ENCODE results near the gene FANCE. TPM values are rescaled to one million over a fixed set of nuclear protein-coding genes. Genes with fewer than 3 reads are reported as not detected.

The FANCE gene
- total RNA-seq, 1 donor from 2014 or later: 15.4 TPM

- intact Hi-C loops (cut with micrococcal nuclease): no loop called here
These were observed 31.4 kb downstream of the FANCE start for GRCh38 chr6:35483490-35483889.

- intact Hi-C loops (cut with micrococcal nuclease): no loop called here
These were observed 31.9 kb downstream of the FANCE start for GRCh38 chr6:35483893-35484645.

- intact Hi-C loops (cut with micrococcal nuclease): no loop called here
These were observed 32.8 kb downstream of the FANCE start for GRCh38 chr6:35484921-35485392.

GRCh38 chr6:35485402-35485877, 33.3 kb downstream of the FANCE start:
- intact Hi-C loops (cut with micrococcal nuclease): no loop called here

GRCh38 chr6:35486005-35486925, 34.1 kb downstream of the FANCE start:
- intact Hi-C loops (cut with micrococcal nuclease): no loop called here

- intact Hi-C loops (cut with micrococcal nuclease): no loop called here
These were observed 35.7 kb downstream of the FANCE start for GRCh38 chr6:35487658-35488516.

GRCh38 chr6:35488517-35488862, 36.4 kb downstream of the FANCE start:
- intact Hi-C loops (cut with micrococcal nuclease): no loop called here

GRCh38 chr6:35489066-35489465, 36.9 kb downstream of the FANCE start:
- intact Hi-C loops (cut with micrococcal nuclease): no loop called here

GRCh38 chr6:35489995-35490791, 38.1 kb downstream of the FANCE start:
- intact Hi-C loops (cut with micrococcal nuclease): no loop called here

GRCh38 chr6:35490821-35491557, 38.9 kb downstream of the FANCE start:
- intact Hi-C loops (cut with micrococcal nuclease): no loop called here

GRCh38 chr6:35491558-35492257, 39.6 kb downstream of the FANCE start:
- intact Hi-C loops (cut with micrococcal nuclease): no loop called here

GRCh38 chr6:35492258-35492973, 40.3 kb downstream of the FANCE start:
- intact Hi-C loops (cut with micrococcal nuclease): no loop called here

- intact Hi-C loops (cut with micrococcal nuclease): no loop called here
These were observed 40.8 kb downstream of the FANCE start for GRCh38 chr6:35492974-35493284.

- intact Hi-C loops (cut with micrococcal nuclease): no loop called here
These were observed 41.3 kb downstream of the FANCE start for GRCh38 chr6:35493307-35493983.

- intact Hi-C loops (cut with micrococcal nuclease): no loop called here
These were observed 42.0 kb downstream of the FANCE start for GRCh38 chr6:35494161-35494563.

- intact Hi-C loops (cut with micrococcal nuclease): no loop called here
These were observed 43.3 kb downstream of the FANCE start for GRCh38 chr6:35495258-35496035.

Measured in T-helper 2 cell treated with Interferon-gamma antibody and Interleukin-4, amounts not matched to agents 100 ng/mL and 5 ng/mL, for 36 hours (primary cell).